ENCODE data around the gene ROR1. TPM values are rescaled to one million over a fixed set of nuclear protein-coding genes. Genes with fewer than 3 reads are reported as not detected.

Gene ROR1
- total and polyA plus RNA-seq, 2 donors (not counting 3 experiments of a cell fraction or from before 2014, with no cell fraction given), result 2.6 to 3.5 TPM

GRCh38 chr1:63794939-63795378 is 21.1 kb downstream of the ROR1 start:
- POLR2A ChIA-PET, result no interaction called here
- FAIRE-seq (no peak), DNase-seq (ENCODE audit: low read depth, low spot score) (no peak)
- Histone ChIP-seq H3K4me3 (replicated peaks in 1 of 3; ENCODE audit: insufficient read depth in 1 of 3, low read depth in 1 of 3, low read length in 3 of 3) (no peak overlapping the region), H3K4me1 (ENCODE audit: control insufficient read depth, extremely low read depth, insufficient read depth, low read length) (no peaks in the 10 kb centered on the region), H4K20me1 (replicated peaks; ENCODE audit: control insufficient read depth, extremely low read depth, insufficient read depth, low read length) (no peaks in the 10 kb centered on the region), H3K4me2 (ENCODE audit: insufficient read depth, low read length) (no peak overlapping the region), H3K36me3 (ENCODE audit: control insufficient read depth in 2 of 2, extremely low read depth in 1 of 2, insufficient read depth in 2 of 2, low read length in 2 of 2) (no peaks in the 10 kb centered on the region), H2AFZ (ENCODE audit: low read depth, low read length) (no peak overlapping the region), H3K9me3 (replicated peaks; ENCODE audit: control insufficient read depth, insufficient read depth, low read length) (no peaks in the 10 kb centered on the region), H3K27me3 (ENCODE audit: control insufficient read depth in 2 of 2, insufficient read depth in 2 of 2, low read length in 2 of 2) (no peaks in the 10 kb centered on the region), H3K27ac (ENCODE audit: insufficient read depth, low read depth, low read length) (no peak overlapping the region), H3K9me1 (replicated peaks; ENCODE audit: control insufficient read depth, extremely low read depth, insufficient read depth, low read length) (no peaks in the 10 kb centered on the region), H3K79me2 (ENCODE audit: control insufficient read depth, insufficient read depth, low read length) (no peaks in the 10 kb centered on the region), H3K9ac (replicated peaks; ENCODE audit: extremely low read depth, insufficient read depth, low read length) (no peak overlapping the region)
- CTCF ChIA-PET, result interaction anchor here (1.0 to 2.0 kb wide), 3 partner anchors 15 to 103 kb away, joined by 3 to 7 read pairs (median 4); no protein-coding TSS in a partner anchor
- intact Hi-C loops (cut with micrococcal nuclease), result no loop called here
- TF ChIP-seq MYC (IDR thresholded peaks at IDR 0.05; ENCODE audit: low read depth, low read length) (no peak), FOS (IDR thresholded peaks at IDR 0.05; ENCODE audit: borderline replicate concordance, insufficient read depth, low read length) (no peak), CTCF (IDR thresholded peaks at IDR 0.05; ENCODE audit: extremely low read depth in 1 of 2, insufficient read depth in 1 of 2, low read depth in 1 of 2, low read length in 2 of 2) (no peak), EZH2 (IDR thresholded peaks at IDR 0.05; ENCODE audit: borderline replicate concordance, low read depth, low read length, severe bottlenecking) (no peak), JUN (IDR thresholded peaks at IDR 0.05; ENCODE audit: borderline replicate concordance, insufficient read depth, insufficient read length, low read depth) (no peak), GATA2 (IDR thresholded peaks at IDR 0.05; ENCODE audit: insufficient read depth, insufficient read length, low read depth, low read length) (no peak), POLR2AphosphoS5 (IDR thresholded peaks at IDR 0.05; ENCODE audit: insufficient read depth, low read depth, low read length) (no peak), POLR2A (IDR thresholded peaks at IDR 0.05; ENCODE audit: low read depth, low read length) (no peak)
- TF ChIP-seq, protein P1, sequence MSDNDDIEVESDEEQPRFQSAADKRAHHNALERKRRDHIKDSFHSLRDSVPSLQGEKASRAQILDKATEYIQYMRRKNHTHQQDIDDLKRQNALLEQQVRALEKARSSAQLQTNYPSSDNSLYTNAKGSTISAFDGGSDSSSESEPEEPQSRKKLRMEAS (IDR thresholded peaks at IDR 0.05; ENCODE audit: insufficient read depth, insufficient read length), result no peak
- dilution Hi-C loops (cut with MboI; ENCODE audit: extremely low pct_ligation_motif_present, low sequenced_read_pairs), result no loop called here
- BruUV-seq (replicated peaks), result no TSS peak

Data from endothelial cell of umbilical vein (primary cell).